Kidney (tissue), 14 donors: ENCODE results near the gene NRXN2. TPM values are rescaled to one million over a fixed set of nuclear protein-coding genes. Genes with fewer than 3 reads are reported as not detected.
"Not testable (repeated sequence)": the region's sequence is repeated elsewhere in the genome, so short reads cannot be mapped to it uniquely, and the experiment has no call there.

Source experiments
- DNase-seq, 5 donors: peaks; one replicate each; pipeline ENCODE4 v3.0.0-alpha.2; 2013 to 2020
- FAIRE-seq: peaks from 2 replicates; lab custom pipeline; 2012; peaks lifted over from hg19 to GRCh38; lab: Jason Lieb, UNC
- H3K27ac ChIP-seq, 2 donors: one replicate each; pipeline ENCODE4 v1.7.0; 2013; ENCODE audit warnings: low read depth in 2 of 2, low read length in 2 of 2, inconsistent platforms in 1 of 2
- H3K27me3 ChIP-seq: one replicate; pipeline ENCODE4 v1.7.1; 2013; ENCODE audit warnings: low read length, inconsistent platforms; ENCODE audit not compliant: control insufficient read depth, insufficient read depth
- H3K36me3 ChIP-seq, 3 donors: one replicate each; pipeline versions ENCODE4 v1.7.0 to v1.7.1; 2013; ENCODE audit warnings: low read length in 3 of 3, control low read depth in 1 of 3, inconsistent platforms in 1 of 3; ENCODE audit not compliant: insufficient read depth in 3 of 3, control insufficient read depth in 2 of 3
- H3K4me1 ChIP-seq, 3 donors: one replicate each; pipeline versions ENCODE4 v1.7.0 to v1.7.1; 2013; ENCODE audit warnings: low read length in 3 of 3, inconsistent platforms in 1 of 3, low read depth in 1 of 3; ENCODE audit not compliant: control insufficient read depth in 2 of 3, insufficient read depth in 2 of 3
- H3K4me3 ChIP-seq, 3 donors: one replicate each; pipeline versions ENCODE4 v1.7.0 to v1.8.1; 2013; ENCODE audit warnings: low read length in 3 of 3, control low read depth in 1 of 3, inconsistent platforms in 1 of 3
- H3K9ac ChIP-seq, 3 donors: one replicate each; pipeline versions ENCODE4 v1.7.0 to v1.7.1; 2013; ENCODE audit warnings: low read length in 3 of 3, control low read depth in 1 of 3, inconsistent platforms in 1 of 3
- H3K9me3 ChIP-seq, 3 donors: one replicate each; pipeline versions ENCODE4 v1.7.0 to v1.7.1; 2013; ENCODE audit warnings: low read length in 3 of 3, control low read depth in 1 of 3, inconsistent platforms in 1 of 3; ENCODE audit not compliant: control insufficient read depth in 2 of 3, insufficient read depth in 1 of 3
- CTCF ChIP-seq: IDR thresholded peaks from 3 replicates; pipeline ENCODE4 v1.5.1; 2012; ENCODE audit warnings: mild to moderate bottlenecking, moderate library complexity, borderline replicate concordance; ENCODE audit not compliant: insufficient read depth; ENCODE audit errors: extremely low read depth
- intact Hi-C: fragments of 100-400 bp; cut with DNase I; formaldehyde crosslinking; loops from one replicate; pipeline ENCODE4 v1.11.1; 2022
- polyA plus RNA-seq: library from polyadenylated mRNA; stranded (reverse); fragments of 350-450 nt; fragmentation: Illumina TruSeq; extraction: RNeasy Lipid Tissue Mini Kit (QIAGEN cat#74804); gene quantifications from one replicate; pipeline ENCODE4 v1.2.3, GENCODE V29; 2014; ENCODE audit warnings: low read depth, low replicate concordance; ENCODE audit not compliant: insufficient read depth
- total RNA-seq: library from RNA; stranded (reverse); fragmentation: NEBNext Ultra II Directional; extraction: Animal tissue kit (Norgen Biotek cat#: 25700); gene quantifications from one replicate; pipeline ENCODE4 v1.2.1, GENCODE V29; 2021
- donor health status: control.
- donor health status: control.
- donor health status: control.
- donor health status: control.
- donor health status: control.
- donor health status: DM: yes; HTN: yes; CAD: no.
- donor health status: Normal renal cell carcinoma (clear cell type).

The NRXN2 gene
- total and polyA plus RNA-seq, 2 donors from 2014 or later: 13.3 to 22.0 TPM

GRCh38 chr11:64672875-64673274 lies 50.1 kb downstream of the NRXN2 start:
- no peak for TF ChIP-seq CTCF
- no peak overlapping the region for H3K9ac ChIP-seq
- H3K9me3 ChIP-seq: no peaks in the 10 kb centered on the region
- H3K27me3 ChIP-seq: no peaks in the 10 kb centered on the region
- H3K4me3 ChIP-seq: no peak overlapping the region
- no peaks in the 10 kb centered on the region for H3K36me3 ChIP-seq
- H3K27ac ChIP-seq: no peak overlapping the region
- DNase-seq: no peak
- no peak for FAIRE-seq
- intact Hi-C loops: no loop called here
- peaks cover 0 to 4% (median 0%) of the 10 kb centered on the region in 3 donors for H3K4me1 ChIP-seq

- no peaks in the 10 kb centered on the region for H3K27me3 ChIP-seq
- H3K4me3 ChIP-seq: no peak overlapping the region
- no peak for TF ChIP-seq CTCF
- no peaks in the 10 kb centered on the region for H3K36me3 ChIP-seq
- intact Hi-C loops: no loop called here
- no peaks in the 10 kb centered on the region for H3K9me3 ChIP-seq
- FAIRE-seq (no peak), DNase-seq (no peak)
- no peak overlapping the region for H3K9ac ChIP-seq
- H3K4me1 ChIP-seq: peaks cover 0 to 3% (median 0%) of the 10 kb centered on the region in 3 donors
- no peak overlapping the region for H3K27ac ChIP-seq
Observed at GRCh38 chr11:64670975-64671374, 52.0 kb downstream of the NRXN2 start.

- no peak for FAIRE-seq
- Histone ChIP-seq H3K36me3 (no peaks in the 10 kb centered on the region), H3K27ac (no peak overlapping the region), H3K9me3 (no peaks in the 10 kb centered on the region), H3K27me3 (no peaks in the 10 kb centered on the region), H3K4me1 (no peaks in the 10 kb centered on the region), H3K4me3 (no peak overlapping the region), H3K9ac (no peak overlapping the region)
- intact Hi-C loops: no loop called here
- no peak for DNase-seq
- no peak for TF ChIP-seq CTCF
Observed at GRCh38 chr11:64667154-64667745, 55.7 kb downstream of the NRXN2 start.

- Histone ChIP-seq H3K9ac (no peak overlapping the region), H3K36me3 (no peaks in the 10 kb centered on the region), H3K4me3 (no peak overlapping the region), H3K27me3 (no peaks in the 10 kb centered on the region), H3K4me1 (peaks cover 0 to 3% (median 0%) of the 10 kb centered on the region in 3 donors), H3K9me3 (no peaks in the 10 kb centered on the region), H3K27ac (no peak overlapping the region)
- DNase-seq (peak in 1 of 5 donors; percentile 54), FAIRE-seq (no peak)
- intact Hi-C loops: no loop called here
- no peak for TF ChIP-seq CTCF
Observed at GRCh38 chr11:64665411-64665821, 57.6 kb downstream of the NRXN2 start.

GRCh38 chr11:64664236-64664870 lies 58.6 kb downstream of the NRXN2 start:
- H3K27ac ChIP-seq: peak overlapping the region in 1 of 2 donors; percentile 45
- DNase-seq: peak in 1 of 5 donors; percentile 91
- H3K4me1 ChIP-seq, H3K9ac ChIP-seq, H3K4me3 ChIP-seq, H3K9me3 ChIP-seq, H3K27me3 ChIP-seq, FAIRE-seq, intact Hi-C loops, H3K36me3 ChIP-seq: not testable (repeated sequence)
